HEK293 (cell line): ENCODE data around the gene KLF13.

Experiments
- BCL11A ChIP-seq: fragments of 450-650 bp; formaldehyde crosslinking; IDR thresholded peaks from 2 replicates; pipeline ENCODE4 v1.5.1; 2016; ENCODE audit warnings: low read depth, missing biosample characterization, missing genetic modification characterization
- GLI2 ChIP-seq: fragments of 450-650 bp; formaldehyde crosslinking; IDR thresholded peaks from 2 replicates; pipeline ENCODE4; 2017; ENCODE audit warnings: missing biosample characterization, missing genetic modification characterization, low read depth, borderline replicate concordance
- ZEB2 ChIP-seq: fragments of 450-650 bp; formaldehyde crosslinking; IDR thresholded peaks from 2 replicates; pipeline ENCODE4 v1.5.1; 2016; ENCODE audit warnings: missing biosample characterization, missing genetic modification characterization
- ZNF140 ChIP-seq: fragments of 450-650 bp; formaldehyde crosslinking; IDR thresholded peaks from 2 replicates; pipeline ENCODE4 v1.5.1; 2016; ENCODE audit warnings: missing biosample characterization, missing genetic modification characterization
- ZNF266 ChIP-seq: fragments of 450-650 bp; formaldehyde crosslinking; IDR thresholded peaks from 2 replicates; pipeline ENCODE4 v1.5.1; 2016; ENCODE audit warnings: missing biosample characterization, missing genetic modification characterization, low read depth
- ZNF37A ChIP-seq: fragments of 450-650 bp; IDR thresholded peaks from 2 replicates; pipeline ENCODE4 v1.5.1; 2018; ENCODE audit warnings: missing biosample characterization, missing genetic modification characterization
- ZNF501 ChIP-seq: fragments of 450-650 bp; formaldehyde crosslinking; IDR thresholded peaks from 2 replicates; pipeline ENCODE4 v1.5.1; 2016; ENCODE audit warnings: missing biosample characterization, missing genetic modification characterization
- TF ChIP-seq, protein P1 (sequence below): fragments of 450-650 bp; formaldehyde crosslinking; IDR thresholded peaks from 2 replicates; pipeline ENCODE4 v1.5.1; 2016; ENCODE audit warnings: missing biosample characterization, missing genetic modification characterization, low read depth
- TF ChIP-seq, protein P2 (sequence below): fragments of 450-650 bp; formaldehyde crosslinking; IDR thresholded peaks from 2 replicates; pipeline ENCODE4 v1.5.1; 2016; ENCODE audit warnings: missing biosample characterization, missing genetic modification characterization
- TF ChIP-seq, protein P3 (sequence below): fragments of 450-650 bp; formaldehyde crosslinking; IDR thresholded peaks from 2 replicates; pipeline ENCODE4 v1.5.1; 2016; ENCODE audit warnings: missing biosample characterization, missing genetic modification characterization

DNA sequence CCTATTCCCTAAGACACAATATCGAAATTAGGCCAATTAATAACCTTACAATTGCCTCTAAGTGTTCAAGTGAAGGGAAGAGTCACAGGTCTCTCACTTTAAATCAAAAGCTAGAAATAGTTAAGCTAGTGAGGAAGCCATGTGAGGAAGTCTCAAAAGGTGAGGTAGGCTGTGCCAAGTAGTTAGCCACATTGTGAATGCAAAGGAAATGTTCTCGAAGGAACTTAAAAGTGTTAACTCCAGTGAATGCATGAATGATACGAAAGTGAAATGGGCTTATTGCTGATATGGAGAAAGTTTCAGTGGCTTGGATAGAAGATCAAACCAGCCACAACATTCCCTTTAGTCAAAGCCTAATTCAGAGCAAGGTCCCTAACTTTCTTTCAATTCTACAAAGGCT, 59.1 kb downstream of the KLF13 start:
- TF ChIP-seq ZNF501 (tag by site-specific recombination) (no peak), ZEB2 (tag by site-specific recombination) (no peak), GLI2 (tag by site-specific recombination) (no peak), ZNF140 (tag by site-specific recombination) (no peak), ZNF37A (tag by site-specific recombination) (no peak), ZNF266 (no peak), BCL11A (tag by site-specific recombination) (no peak)
- TF ChIP-seq, protein P1, sequence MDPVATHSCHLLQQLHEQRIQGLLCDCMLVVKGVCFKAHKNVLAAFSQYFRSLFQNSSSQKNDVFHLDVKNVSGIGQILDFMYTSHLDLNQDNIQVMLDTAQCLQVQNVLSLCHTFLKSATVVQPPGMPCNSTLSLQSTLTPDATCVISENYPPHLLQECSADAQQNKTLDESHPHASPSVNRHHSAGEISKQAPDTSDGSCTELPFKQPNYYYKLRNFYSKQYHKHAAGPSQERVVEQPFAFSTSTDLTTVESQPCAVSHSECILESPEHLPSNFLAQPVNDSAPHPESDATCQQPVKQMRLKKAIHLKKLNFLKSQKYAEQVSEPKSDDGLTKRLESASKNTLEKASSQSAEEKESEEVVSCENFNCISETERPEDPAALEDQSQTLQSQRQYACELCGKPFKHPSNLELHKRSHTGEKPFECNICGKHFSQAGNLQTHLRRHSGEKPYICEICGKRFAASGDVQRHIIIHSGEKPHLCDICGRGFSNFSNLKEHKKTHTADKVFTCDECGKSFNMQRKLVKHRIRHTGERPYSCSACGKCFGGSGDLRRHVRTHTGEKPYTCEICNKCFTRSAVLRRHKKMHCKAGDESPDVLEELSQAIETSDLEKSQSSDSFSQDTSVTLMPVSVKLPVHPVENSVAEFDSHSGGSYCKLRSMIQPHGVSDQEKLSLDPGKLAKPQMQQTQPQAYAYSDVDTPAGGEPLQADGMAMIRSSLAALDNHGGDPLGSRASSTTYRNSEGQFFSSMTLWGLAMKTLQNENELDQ (tag by site-specific recombination), result no peak
- TF ChIP-seq, protein P2, sequence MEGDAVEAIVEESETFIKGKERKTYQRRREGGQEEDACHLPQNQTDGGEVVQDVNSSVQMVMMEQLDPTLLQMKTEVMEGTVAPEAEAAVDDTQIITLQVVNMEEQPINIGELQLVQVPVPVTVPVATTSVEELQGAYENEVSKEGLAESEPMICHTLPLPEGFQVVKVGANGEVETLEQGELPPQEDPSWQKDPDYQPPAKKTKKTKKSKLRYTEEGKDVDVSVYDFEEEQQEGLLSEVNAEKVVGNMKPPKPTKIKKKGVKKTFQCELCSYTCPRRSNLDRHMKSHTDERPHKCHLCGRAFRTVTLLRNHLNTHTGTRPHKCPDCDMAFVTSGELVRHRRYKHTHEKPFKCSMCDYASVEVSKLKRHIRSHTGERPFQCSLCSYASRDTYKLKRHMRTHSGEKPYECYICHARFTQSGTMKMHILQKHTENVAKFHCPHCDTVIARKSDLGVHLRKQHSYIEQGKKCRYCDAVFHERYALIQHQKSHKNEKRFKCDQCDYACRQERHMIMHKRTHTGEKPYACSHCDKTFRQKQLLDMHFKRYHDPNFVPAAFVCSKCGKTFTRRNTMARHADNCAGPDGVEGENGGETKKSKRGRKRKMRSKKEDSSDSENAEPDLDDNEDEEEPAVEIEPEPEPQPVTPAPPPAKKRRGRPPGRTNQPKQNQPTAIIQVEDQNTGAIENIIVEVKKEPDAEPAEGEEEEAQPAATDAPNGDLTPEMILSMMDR (tag by site-specific recombination), result no peak
- TF ChIP-seq, protein P3, sequence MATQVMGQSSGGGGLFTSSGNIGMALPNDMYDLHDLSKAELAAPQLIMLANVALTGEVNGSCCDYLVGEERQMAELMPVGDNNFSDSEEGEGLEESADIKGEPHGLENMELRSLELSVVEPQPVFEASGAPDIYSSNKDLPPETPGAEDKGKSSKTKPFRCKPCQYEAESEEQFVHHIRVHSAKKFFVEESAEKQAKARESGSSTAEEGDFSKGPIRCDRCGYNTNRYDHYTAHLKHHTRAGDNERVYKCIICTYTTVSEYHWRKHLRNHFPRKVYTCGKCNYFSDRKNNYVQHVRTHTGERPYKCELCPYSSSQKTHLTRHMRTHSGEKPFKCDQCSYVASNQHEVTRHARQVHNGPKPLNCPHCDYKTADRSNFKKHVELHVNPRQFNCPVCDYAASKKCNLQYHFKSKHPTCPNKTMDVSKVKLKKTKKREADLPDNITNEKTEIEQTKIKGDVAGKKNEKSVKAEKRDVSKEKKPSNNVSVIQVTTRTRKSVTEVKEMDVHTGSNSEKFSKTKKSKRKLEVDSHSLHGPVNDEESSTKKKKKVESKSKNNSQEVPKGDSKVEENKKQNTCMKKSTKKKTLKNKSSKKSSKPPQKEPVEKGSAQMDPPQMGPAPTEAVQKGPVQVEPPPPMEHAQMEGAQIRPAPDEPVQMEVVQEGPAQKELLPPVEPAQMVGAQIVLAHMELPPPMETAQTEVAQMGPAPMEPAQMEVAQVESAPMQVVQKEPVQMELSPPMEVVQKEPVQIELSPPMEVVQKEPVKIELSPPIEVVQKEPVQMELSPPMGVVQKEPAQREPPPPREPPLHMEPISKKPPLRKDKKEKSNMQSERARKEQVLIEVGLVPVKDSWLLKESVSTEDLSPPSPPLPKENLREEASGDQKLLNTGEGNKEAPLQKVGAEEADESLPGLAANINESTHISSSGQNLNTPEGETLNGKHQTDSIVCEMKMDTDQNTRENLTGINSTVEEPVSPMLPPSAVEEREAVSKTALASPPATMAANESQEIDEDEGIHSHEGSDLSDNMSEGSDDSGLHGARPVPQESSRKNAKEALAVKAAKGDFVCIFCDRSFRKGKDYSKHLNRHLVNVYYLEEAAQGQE (tag by site-specific recombination), result no peak
